BLaER1 (cell line): ENCODE results near the gene DSTN.

Experiments
- H3K27ac ChIP-seq: shearing (Covaris generic); formaldehyde crosslinking; 2 replicates; pipeline ENCODE4 v1.8.1; 2022
- H3K27me3 ChIP-seq: shearing (Covaris generic); formaldehyde crosslinking; 2 replicates; pipeline ENCODE4 v1.8.1; 2022
- H3K36me3 ChIP-seq: shearing (Covaris generic); formaldehyde crosslinking; 2 replicates; pipeline ENCODE4 v1.8.1; 2022
- H3K4me1 ChIP-seq: shearing (Covaris generic); formaldehyde crosslinking; 2 replicates; pipeline ENCODE4 v1.8.1; 2022
- H3K4me2 ChIP-seq: shearing (Covaris generic); formaldehyde crosslinking; 2 replicates; pipeline ENCODE4 v1.8.1; 2022
- H3K4me3 ChIP-seq: shearing (Covaris generic); formaldehyde crosslinking; 2 replicates; pipeline ENCODE4 v1.8.1; 2022
- H3K9ac ChIP-seq: shearing (Covaris generic); formaldehyde crosslinking; 2 replicates; pipeline ENCODE4 v1.8.1; 2022
- H3K9me3 ChIP-seq: shearing (Covaris generic); formaldehyde crosslinking; 2 replicates; pipeline ENCODE4 v1.8.1; 2022
- H4K20me1 ChIP-seq: shearing (Covaris generic); formaldehyde crosslinking; 2 replicates; pipeline ENCODE4 v1.8.1; 2022
- Cebpa-rat ChIP-seq: shearing (Covaris generic); IDR thresholded peaks from 2 replicates; pipeline ENCODE4 v1.8.1; 2022

Gene DSTN

DNA sequence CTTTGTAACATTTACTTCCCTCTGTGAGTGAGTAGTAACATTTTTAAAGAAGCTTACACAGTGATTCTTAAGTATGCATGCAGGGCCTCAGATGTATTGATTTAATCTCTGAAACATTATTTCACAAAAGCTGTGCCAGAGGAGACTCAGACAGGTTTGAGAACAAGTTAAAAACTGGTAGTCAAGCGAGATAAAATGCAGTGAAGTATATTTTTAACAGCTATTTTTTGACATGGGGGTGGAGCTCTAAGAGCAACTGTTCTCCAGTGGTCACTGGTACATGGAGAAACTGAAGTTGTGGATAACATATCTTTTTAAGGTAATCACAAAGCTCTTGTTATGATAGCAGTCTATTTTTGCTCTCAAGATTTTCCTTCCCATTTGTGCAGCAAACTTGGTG is 20.4 kb downstream of the DSTN start:
- peak overlapping the region; percentile 73 for H3K4me2 ChIP-seq
- H3K27me3 ChIP-seq, result no peaks in the 10 kb centered on the region
- no peaks in the 10 kb centered on the region; the same call in 1 of the 2 replicates for H4K20me1 ChIP-seq
- H3K4me3 ChIP-seq, result no peak overlapping the region
- peak overlapping the region; percentile 63 for H3K27ac ChIP-seq
- no peaks in the 10 kb centered on the region for H3K36me3 ChIP-seq
- H3K9ac ChIP-seq, result peak overlapping the region; percentile 64
- H3K9me3 ChIP-seq, result no peaks in the 10 kb centered on the region
- TF ChIP-seq Cebpa-rat, result no peak
- peaks cover 63% of the 10 kb centered on the region for H3K4me1 ChIP-seq

GRCh38 chr20:17593902-17594301 is 24.0 kb downstream of the DSTN start:
- Histone ChIP-seq H3K4me1 (peaks cover 42% of the 10 kb centered on the region), H3K9ac (no peak overlapping the region), H3K27ac (no peak overlapping the region), H4K20me1 (peaks cover 3% of the 10 kb centered on the region; the same call in 1 of the 2 replicates), H3K9me3 (no peaks in the 10 kb centered on the region), H3K4me2 (no peak overlapping the region), H3K27me3 (no peaks in the 10 kb centered on the region), H3K36me3 (peaks cover 3% of the 10 kb centered on the region; the same call in 1 of the 2 replicates), H3K4me3 (no peak overlapping the region)
- TF ChIP-seq Cebpa-rat, result no peak

GRCh38 chr20:17594443-17594842 is 24.6 kb downstream of the DSTN start:
- no peak for TF ChIP-seq Cebpa-rat
- Histone ChIP-seq H3K27me3 (no peaks in the 10 kb centered on the region), H3K36me3 (peaks cover 7% of the 10 kb centered on the region; the same call in 1 of the 2 replicates), H3K4me1 (peaks cover 36% of the 10 kb centered on the region), H3K9me3 (no peaks in the 10 kb centered on the region), H3K27ac (no peak overlapping the region), H4K20me1 (peaks cover 9% of the 10 kb centered on the region; the same call in 1 of the 2 replicates), H3K4me2 (no peak overlapping the region), H3K9ac (no peak overlapping the region), H3K4me3 (no peak overlapping the region)

- H3K27ac ChIP-seq, result no peak overlapping the region
- H4K20me1 ChIP-seq, result peaks cover 13% of the 10 kb centered on the region; the same call in 1 of the 2 replicates
- H3K4me1 ChIP-seq, result peaks cover 22% of the 10 kb centered on the region
- no peak overlapping the region for H3K4me3 ChIP-seq
- no peak for TF ChIP-seq Cebpa-rat
- peaks cover 7% of the 10 kb centered on the region; the same call in 1 of the 2 replicates for H3K36me3 ChIP-seq
- no peaks in the 10 kb centered on the region for H3K9me3 ChIP-seq
- H3K4me2 ChIP-seq, result no peak overlapping the region
- H3K9ac ChIP-seq, result no peak overlapping the region
- H3K27me3 ChIP-seq, result no peaks in the 10 kb centered on the region
These were observed 26.0 kb downstream of the DSTN start for GRCh38 chr20:17595856-17596255.

DNA sequence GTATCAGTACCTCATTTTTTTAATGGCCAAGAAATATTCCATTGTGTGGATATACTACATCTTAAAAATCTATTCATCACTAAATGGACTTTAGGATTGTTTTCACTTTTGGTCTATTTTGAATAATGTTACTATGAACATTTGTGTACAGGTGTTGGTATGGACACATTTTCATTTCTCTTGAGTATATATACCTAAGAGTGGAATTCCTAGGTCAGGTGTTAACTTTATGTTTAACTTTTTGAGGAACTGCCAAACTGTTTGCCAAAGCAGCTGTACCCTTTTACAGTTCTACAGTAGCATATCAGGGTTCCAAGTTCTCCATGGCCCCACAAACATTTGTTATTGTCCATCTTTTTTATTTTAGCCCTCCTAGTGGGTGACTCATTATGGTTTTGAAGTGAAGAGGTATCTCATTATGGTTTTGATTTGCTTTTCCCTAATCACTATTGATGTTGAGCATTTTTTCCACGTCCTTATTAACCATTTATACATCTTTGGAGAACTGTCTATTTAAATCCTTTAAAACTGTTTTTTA is 28.2 kb downstream of the DSTN start:
- no peak for TF ChIP-seq Cebpa-rat
- H3K4me3 ChIP-seq, result no peak overlapping the region

DNA sequence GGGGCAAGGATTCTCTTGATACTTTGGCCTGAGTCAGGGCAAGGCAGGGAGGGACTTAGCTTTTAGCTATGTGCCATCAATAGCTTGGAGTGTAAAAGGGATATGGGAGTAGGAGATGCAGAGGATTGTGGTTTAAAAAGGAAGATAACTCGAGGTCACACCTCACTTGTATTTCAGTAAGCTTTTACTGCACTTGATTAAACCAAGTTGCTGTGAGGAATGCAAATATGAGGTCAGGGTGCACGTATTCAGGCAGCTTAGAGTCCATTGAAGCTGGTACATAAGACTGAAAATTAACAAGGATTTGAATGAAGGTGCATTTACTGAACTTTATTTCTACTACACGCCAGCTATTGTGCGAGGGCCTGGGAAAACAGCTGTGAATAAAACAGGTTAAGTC is 32.1 kb downstream of the DSTN start:
- H3K27ac ChIP-seq, result no peak overlapping the region
- H3K27me3 ChIP-seq, result no peaks in the 10 kb centered on the region
- no peak overlapping the region for H3K4me3 ChIP-seq
- peaks cover 17% of the 10 kb centered on the region for H3K4me1 ChIP-seq
- no peak overlapping the region for H3K9ac ChIP-seq
- peak overlapping the region; percentile 33 for H3K4me2 ChIP-seq
- peaks cover 31% of the 10 kb centered on the region for H3K36me3 ChIP-seq
- no peak for TF ChIP-seq Cebpa-rat
- peaks cover 13% of the 10 kb centered on the region; the same call in 1 of the 2 replicates for H4K20me1 ChIP-seq
- H3K9me3 ChIP-seq, result no peaks in the 10 kb centered on the region

More for the DNA sequence above, 28.2 kb downstream of the DSTN start:
- no peak overlapping the region for H3K4me2 ChIP-seq
- H3K9ac ChIP-seq, result no peak overlapping the region
- peaks cover 13% of the 10 kb centered on the region; the same call in 1 of the 2 replicates for H4K20me1 ChIP-seq
- no peak overlapping the region for H3K27ac ChIP-seq
- no peaks in the 10 kb centered on the region for H3K9me3 ChIP-seq
- no peaks in the 10 kb centered on the region for H3K27me3 ChIP-seq
- H3K36me3 ChIP-seq, result peaks cover 14% of the 10 kb centered on the region
- H3K4me1 ChIP-seq, result peaks cover 25% of the 10 kb centered on the region

DNA sequence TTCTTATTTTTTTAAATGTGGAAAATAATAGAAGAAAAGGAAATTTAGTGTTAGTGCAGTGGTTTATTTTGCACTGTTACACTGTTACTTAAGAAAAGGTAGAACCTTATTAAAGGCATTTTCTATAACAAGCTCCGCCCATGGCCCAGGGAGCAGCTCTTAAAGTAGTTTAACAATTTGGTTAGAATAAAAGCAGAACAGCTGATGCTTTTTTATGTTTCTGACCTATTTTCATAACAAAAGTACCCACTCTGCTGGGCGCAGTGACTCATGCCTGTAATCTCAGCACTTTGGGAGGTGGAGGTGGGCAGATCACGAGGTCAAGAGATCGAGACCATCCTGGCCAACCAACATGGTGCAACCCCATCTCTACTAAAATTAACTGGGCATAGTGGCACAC is 32.6 kb downstream of the DSTN start:
- Histone ChIP-seq H3K4me3 (no peak overlapping the region), H3K9ac (no peak overlapping the region), H3K36me3 (peaks cover 32% of the 10 kb centered on the region), H3K27me3 (no peaks in the 10 kb centered on the region), H4K20me1 (peaks cover 13% of the 10 kb centered on the region; the same call in 1 of the 2 replicates), H3K9me3 (no peaks in the 10 kb centered on the region), H3K4me1 (peaks cover 17% of the 10 kb centered on the region), H3K27ac (no peak overlapping the region), H3K4me2 (no peak overlapping the region)
- TF ChIP-seq Cebpa-rat, result no peak

- Histone ChIP-seq H3K27ac (no peak overlapping the region), H3K4me3 (no peak overlapping the region), H3K36me3 (peaks cover 34% of the 10 kb centered on the region), H3K27me3 (no peaks in the 10 kb centered on the region), H3K9ac (no peak overlapping the region), H3K9me3 (no peaks in the 10 kb centered on the region), H3K4me2 (no peak overlapping the region), H4K20me1 (no peaks in the 10 kb centered on the region), H3K4me1 (peaks cover 32% of the 10 kb centered on the region)
- TF ChIP-seq Cebpa-rat, result no peak
These were observed 35.3 kb downstream of the DSTN start for GRCh38 chr20:17605131-17605660.

GRCh38 chr20:17606001-17606400 is 36.1 kb downstream of the DSTN start:
- Histone ChIP-seq H3K36me3 (peaks cover 34% of the 10 kb centered on the region), H3K27ac (no peak overlapping the region)
- TF ChIP-seq Cebpa-rat, result no peak

GRCh38 chr20:17608701-17609497 is 39.0 kb downstream of the DSTN start:
- no peaks in the 10 kb centered on the region for H4K20me1 ChIP-seq
- no peaks in the 10 kb centered on the region for H3K27me3 ChIP-seq
- H3K9ac ChIP-seq, result no peak overlapping the region
- no peaks in the 10 kb centered on the region for H3K9me3 ChIP-seq
- H3K4me3 ChIP-seq, result no peak overlapping the region
- 0 out of 2 replicates have a peak overlapping the region, but pooled peaks have one; percentile 93 for H3K27ac ChIP-seq
- TF ChIP-seq Cebpa-rat, result no peak
- H3K36me3 ChIP-seq, result peaks cover 22% of the 10 kb centered on the region
- peak overlapping the region; percentile 97 for H3K4me2 ChIP-seq
- H3K4me1 ChIP-seq, result peaks cover 50% of the 10 kb centered on the region

More at GRCh38 chr20:17606001-17606400, 36.1 kb downstream of the DSTN start:
- no peak overlapping the region for H3K4me2 ChIP-seq
- H3K4me3 ChIP-seq, result no peak overlapping the region
- no peaks in the 10 kb centered on the region for H3K27me3 ChIP-seq
- no peak overlapping the region for H3K9ac ChIP-seq
- no peaks in the 10 kb centered on the region for H4K20me1 ChIP-seq
- peaks cover 40% of the 10 kb centered on the region for H3K4me1 ChIP-seq
- no peaks in the 10 kb centered on the region for H3K9me3 ChIP-seq
